Upper lobe of left lung (tissue), 4 donors: ENCODE measurements around the gene ANXA4.

Experiments
- EP300 ChIP-seq, 4 donors: sonication (generic); formaldehyde crosslinking; IDR thresholded peaks; one replicate each; pipeline ENCODE4 v1.5.1; 2017; ENCODE audit warnings: antibody characterized with exemption in 4 of 4, control low read depth in 2 of 4
- POLR2A ChIP-seq, 4 donors: fragments of 450-650 bp; IDR thresholded peaks; one replicate each; pipeline ENCODE4 v1.5.1; 2016 to 2017; ENCODE audit warnings: antibody characterized with exemption in 4 of 4, mild to moderate bottlenecking in 2 of 4
- POLR2AphosphoS5 ChIP-seq, 2 donors: sonication (generic); formaldehyde crosslinking; IDR thresholded peaks; one replicate each; pipeline ENCODE4 v1.5.1; 2017; ENCODE audit warnings: antibody characterized with exemption in 2 of 2
- TF ChIP-seq, protein P1 (sequence below), 6 experiments: fragments of 450-650 bp in 4 of 6; fragments of 200-600 bp in 2 of 6; sonication (generic) in 2 of 6; IDR thresholded peaks; one replicate each; pipeline ENCODE4 v1.5.1; 2016 to 2019; ENCODE audit warnings: antibody characterized with exemption in 6 of 6

GRCh38 chr2:69767034-69767433, 25.1 kb downstream of the ANXA4 start:
- TF ChIP-seq, protein P1, sequence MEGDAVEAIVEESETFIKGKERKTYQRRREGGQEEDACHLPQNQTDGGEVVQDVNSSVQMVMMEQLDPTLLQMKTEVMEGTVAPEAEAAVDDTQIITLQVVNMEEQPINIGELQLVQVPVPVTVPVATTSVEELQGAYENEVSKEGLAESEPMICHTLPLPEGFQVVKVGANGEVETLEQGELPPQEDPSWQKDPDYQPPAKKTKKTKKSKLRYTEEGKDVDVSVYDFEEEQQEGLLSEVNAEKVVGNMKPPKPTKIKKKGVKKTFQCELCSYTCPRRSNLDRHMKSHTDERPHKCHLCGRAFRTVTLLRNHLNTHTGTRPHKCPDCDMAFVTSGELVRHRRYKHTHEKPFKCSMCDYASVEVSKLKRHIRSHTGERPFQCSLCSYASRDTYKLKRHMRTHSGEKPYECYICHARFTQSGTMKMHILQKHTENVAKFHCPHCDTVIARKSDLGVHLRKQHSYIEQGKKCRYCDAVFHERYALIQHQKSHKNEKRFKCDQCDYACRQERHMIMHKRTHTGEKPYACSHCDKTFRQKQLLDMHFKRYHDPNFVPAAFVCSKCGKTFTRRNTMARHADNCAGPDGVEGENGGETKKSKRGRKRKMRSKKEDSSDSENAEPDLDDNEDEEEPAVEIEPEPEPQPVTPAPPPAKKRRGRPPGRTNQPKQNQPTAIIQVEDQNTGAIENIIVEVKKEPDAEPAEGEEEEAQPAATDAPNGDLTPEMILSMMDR (IDR thresholded peaks at IDR 0.05), result no peak
- TF ChIP-seq POLR2A (IDR thresholded peaks at IDR 0.05) (no peak), POLR2AphosphoS5 (IDR thresholded peaks at IDR 0.05) (no peak), EP300 (IDR thresholded peaks at IDR 0.05) (no peak)
